Activated CD8-positive, alpha-beta memory T cell treated with anti-CD3 and anti-CD28 coated beads for 1 hour (primary cell): ENCODE results near the gene SRRM1.
"Not testable (repeated sequence)": the region's sequence is repeated elsewhere in the genome, so short reads cannot be mapped to it uniquely, and the experiment has no call there.

Source experiments
- DNase-seq, 2 donors: peaks; one replicate each; pipeline ENCODE4 v3.0.0-alpha.2; 2020; ENCODE audit warnings: low read depth in 1 of 2; ENCODE audit errors: extremely low read depth in 1 of 2

Gene SRRM1

GRCh38 chr1:24641646-24642151 lies 1.4 kb upstream of the SRRM1 start:
- no peak for DNase-seq

GRCh38 chr1:24643363-24644099 lies 429 bp downstream of the SRRM1 start:
- peak in 1 of 2 donors; percentile 33 for DNase-seq

GRCh38 chr1:24644100-24644384 lies 940 bp downstream of the SRRM1 start:
- no peak for DNase-seq

GRCh38 chr1:24648919-24649318 lies 5.8 kb downstream of the SRRM1 start:
- DNase-seq = no peak

- DNase-seq = no peak
These were observed 9.3 kb downstream of the SRRM1 start for GRCh38 chr1:24652382-24652781.

GRCh38 chr1:24654010-24654409 lies 10.9 kb downstream of the SRRM1 start:
- DNase-seq = no peak

- DNase-seq = no peak
These were observed 12.9 kb downstream of the SRRM1 start for GRCh38 chr1:24656046-24656445.

- DNase-seq = no peak
These were observed 14.7 kb downstream of the SRRM1 start for GRCh38 chr1:24657781-24658180.

- no peak for DNase-seq
These were observed 16.2 kb downstream of the SRRM1 start for GRCh38 chr1:24659166-24659904.

GRCh38 chr1:24659993-24660665 lies 17.0 kb downstream of the SRRM1 start:
- DNase-seq = no peak

- DNase-seq = no peak
These were observed 21.5 kb downstream of the SRRM1 start for GRCh38 chr1:24664507-24665033.

GRCh38 chr1:24666794-24667193 lies 23.7 kb downstream of the SRRM1 start:
- no peak for DNase-seq

- DNase-seq = not testable (repeated sequence)
These were observed 28.3 kb downstream of the SRRM1 start for GRCh38 chr1:24671372-24671771.

GRCh38 chr1:24672686-24673085 lies 29.6 kb downstream of the SRRM1 start:
- not testable (repeated sequence) for DNase-seq

GRCh38 chr1:24673341-24673740 lies 30.2 kb downstream of the SRRM1 start:
- DNase-seq = no peak

- not testable (repeated sequence) for DNase-seq
These were observed 35.3 kb downstream of the SRRM1 start for GRCh38 chr1:24678421-24678820.

GRCh38 chr1:24679725-24680124 lies 36.6 kb downstream of the SRRM1 start:
- no peak for DNase-seq

- no peak for DNase-seq
These were observed 40.6 kb downstream of the SRRM1 start for GRCh38 chr1:24683713-24684162.

GRCh38 chr1:24688033-24688432 lies 44.9 kb downstream of the SRRM1 start:
- DNase-seq = no peak

GRCh38 chr1:24688621-24689195 lies 45.6 kb downstream of the SRRM1 start:
- peak; percentile 11 to 35 for DNase-seq

GRCh38 chr1:24691051-24691450 lies 47.9 kb downstream of the SRRM1 start:
- DNase-seq = no peak
